Stimulated activated CD8-positive, alpha-beta memory T cell treated with anti-CD3 and anti-CD28 coated beads, Interleukin-15, amount 100 ng/mL, for 24 hours (primary cell): ENCODE results near the gene SPINT1.

Source experiments
- DNase-seq: peaks from one replicate; pipeline ENCODE4 v3.0.0-alpha.2; 2020; ENCODE audit warnings: low read depth

SPINT1 gene

DNA sequence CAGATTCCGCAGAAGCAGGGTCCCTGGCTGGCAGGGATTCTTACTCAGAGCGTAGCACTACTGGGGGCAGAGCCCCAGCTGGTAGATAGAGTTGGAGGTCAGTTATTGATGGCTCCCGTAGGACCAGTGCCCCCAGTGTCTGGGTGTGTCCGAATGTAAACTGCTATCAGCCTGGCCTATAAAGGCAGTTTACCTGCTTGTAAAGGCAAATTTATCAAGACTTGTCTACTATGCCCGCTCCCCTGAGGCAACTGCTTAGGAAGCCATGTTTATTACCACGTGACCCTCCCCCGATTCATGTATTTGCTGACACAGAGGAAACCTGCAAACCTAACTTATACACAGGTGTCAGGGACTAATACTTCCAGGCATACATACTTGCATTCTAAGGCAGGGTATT lies 14.7 kb upstream of the SPINT1 start:
- DNase-seq = no peak

DNA sequence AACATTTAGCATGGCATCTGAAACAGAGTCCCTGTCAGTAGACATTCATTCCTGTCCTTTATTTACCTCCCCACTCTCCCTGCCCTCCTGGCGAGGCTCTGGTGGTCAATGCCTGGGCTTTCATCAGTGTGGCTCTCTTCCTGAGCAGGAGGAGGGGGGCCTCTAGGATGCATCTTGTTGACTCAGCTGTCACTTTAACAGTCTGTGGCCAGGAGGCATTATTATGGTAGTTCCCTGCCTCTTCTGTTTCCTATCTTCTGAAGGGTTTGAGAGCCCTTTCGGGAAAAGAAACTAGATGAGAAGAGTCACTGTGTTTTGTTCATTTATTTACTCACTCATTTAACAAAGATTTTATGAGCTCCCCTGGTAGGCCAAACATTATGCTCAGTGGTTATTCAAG lies 13.0 kb upstream of the SPINT1 start:
- no peak for DNase-seq

DNA sequence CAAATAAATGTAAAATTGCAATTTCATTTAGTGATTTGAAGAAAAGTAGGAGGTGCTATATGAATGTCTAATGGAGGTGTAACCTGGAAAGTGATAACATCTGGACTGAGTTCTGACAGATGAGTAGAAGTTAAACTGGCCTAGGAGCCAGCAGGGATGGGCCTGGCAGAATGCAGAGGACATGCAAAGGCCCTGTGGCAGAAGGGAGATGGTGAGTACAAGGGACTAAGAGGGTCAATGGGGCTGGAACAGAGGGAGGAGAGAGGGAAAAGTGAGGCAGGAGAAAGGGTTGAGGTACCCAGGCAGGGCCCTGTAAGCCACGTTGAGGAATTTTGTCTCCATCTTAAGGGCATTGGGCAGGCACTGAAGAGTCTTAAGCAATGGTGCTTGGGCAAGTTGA lies 12.0 kb upstream of the SPINT1 start:
- DNase-seq = no peak

DNA sequence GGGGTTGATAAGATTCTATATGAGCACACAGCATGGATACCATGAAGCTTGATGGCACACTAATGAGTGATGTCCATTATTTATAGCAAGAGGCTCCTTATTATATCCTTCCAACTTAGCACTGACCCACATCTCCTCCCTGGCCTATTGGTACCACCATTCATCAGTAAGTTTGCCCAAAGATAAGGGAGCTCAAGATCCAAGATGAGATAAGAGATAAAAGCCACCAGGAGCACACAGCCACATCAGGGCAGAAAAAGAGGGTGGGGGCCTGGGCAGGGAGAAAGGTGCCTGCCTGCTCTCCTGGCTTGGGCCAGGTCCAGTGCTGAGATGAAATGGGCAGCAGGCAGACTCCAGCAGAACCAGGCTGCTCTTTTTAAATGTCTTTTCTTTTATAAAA lies 10.9 kb upstream of the SPINT1 start:
- DNase-seq = no peak

DNA sequence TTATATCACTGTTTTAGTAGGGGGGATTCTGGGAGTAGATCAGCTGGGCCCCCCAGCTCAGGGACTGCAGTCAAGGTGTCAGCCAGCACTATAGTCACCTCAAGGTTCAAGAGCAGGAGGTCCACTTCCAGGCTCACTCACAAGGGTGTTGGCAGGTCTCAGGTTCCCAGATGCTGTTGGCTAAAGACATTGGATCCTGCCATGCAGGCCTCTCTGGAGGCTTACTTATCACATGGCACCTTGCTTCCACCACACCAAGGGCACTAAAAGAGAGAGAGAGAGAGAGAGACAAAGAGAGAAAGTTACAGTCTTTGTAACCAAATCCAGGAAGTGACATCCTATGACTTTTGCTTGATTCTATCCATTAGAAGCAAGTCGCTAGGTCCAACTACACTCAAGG lies 7.8 kb upstream of the SPINT1 start:
- no peak for DNase-seq

DNA sequence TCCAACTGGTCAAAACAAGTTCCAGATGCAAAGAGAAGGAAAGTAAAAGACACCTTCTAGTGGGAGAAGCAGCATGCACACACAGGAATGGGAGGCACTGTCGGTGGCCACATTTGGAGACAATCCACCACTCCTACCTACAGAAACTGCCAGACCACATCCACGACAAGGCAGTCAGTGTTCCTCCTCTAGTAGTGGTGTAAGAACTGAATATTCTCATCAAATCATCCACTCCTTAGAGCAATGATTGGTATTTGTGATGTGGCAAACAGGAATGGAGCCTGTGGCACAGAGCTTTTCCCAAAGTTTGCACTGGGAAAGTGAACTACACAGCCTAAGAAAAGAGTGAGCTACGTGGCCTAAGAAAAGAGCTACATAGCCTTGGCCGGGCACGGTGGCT lies 5.1 kb upstream of the SPINT1 start:
- no peak for DNase-seq

DNA sequence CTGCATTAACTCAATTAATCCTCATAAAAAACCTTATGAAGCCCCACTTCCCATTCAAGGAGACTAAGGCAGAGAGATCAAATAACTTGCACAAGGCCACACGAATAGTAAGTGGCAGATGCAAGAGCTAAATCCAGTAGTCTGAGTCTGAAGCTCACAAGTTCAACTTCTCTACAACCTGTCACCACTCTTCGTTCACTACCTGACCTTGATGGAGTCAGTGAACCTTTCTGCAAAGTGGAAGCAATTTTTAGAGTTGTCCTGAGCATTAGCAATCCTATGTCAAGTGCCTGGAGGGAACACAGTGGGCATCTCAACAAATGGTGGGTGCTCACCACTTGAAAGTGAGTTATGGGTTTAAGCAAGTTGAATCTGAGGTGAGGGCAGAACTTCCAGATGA lies 2.1 kb upstream of the SPINT1 start:
- DNase-seq = no peak

DNA sequence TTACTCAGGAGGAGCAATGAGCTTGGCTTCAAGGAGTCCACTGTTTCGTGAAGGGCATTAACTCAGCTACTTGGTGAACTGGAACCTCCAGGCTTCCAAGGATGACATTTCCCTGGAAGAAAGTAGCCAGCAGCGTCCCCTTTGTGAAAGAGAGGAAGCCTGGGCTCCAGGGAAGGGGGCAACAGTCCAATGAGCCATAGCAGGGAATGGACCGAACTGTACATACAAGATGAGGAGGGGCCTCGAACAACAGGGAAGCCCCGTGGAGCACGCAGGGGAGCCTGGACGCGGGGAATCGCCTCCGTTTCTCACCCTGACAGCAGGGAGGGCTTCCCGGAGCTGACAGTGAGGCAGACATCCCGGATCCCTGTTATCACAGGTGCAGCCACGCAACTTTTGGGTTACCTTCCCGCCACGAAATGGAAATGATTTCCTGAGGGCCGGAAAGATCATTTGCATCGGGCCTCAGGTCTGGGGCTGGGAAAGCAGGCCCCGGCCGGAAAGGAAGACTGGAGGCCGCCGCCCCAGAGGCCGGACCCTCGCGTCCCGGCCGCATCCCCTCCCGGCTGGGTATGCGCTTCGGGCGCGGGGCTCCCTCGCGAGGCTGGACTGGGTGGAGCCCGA lies 475 bp upstream of the SPINT1 start:
- DNase-seq = no peak

DNA sequence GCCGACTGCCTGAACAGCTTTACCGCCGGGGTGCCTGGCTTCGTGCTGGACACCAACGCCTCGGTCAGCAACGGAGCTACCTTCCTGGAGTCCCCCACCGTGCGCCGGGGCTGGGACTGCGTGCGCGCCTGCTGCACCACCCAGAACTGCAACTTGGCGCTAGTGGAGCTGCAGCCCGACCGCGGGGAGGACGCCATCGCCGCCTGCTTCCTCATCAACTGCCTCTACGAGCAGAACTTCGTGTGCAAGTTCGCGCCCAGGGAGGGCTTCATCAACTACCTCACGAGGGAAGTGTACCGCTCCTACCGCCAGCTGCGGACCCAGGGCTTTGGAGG lies 815 bp downstream of the SPINT1 start:
- DNase-seq = no peak

DNA sequence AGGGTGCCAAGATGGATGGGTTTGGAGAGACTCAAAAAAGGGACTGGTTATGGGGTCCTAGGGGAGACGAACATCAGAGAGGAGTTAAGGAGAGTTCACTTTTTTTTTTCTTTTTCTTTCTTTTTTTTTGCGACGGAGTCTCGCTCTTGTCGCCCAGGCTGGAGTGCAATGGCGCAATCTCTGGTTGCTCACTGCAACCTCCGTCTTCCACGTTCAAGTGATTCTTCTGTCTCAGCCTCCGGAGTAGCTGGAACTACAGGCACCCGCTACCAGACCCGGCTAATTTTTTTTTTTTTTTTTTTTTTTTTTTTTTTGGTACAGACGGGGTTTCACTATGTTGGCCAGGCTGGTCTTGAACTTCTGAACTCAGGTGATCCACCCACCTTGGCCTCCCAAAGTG lies 1.2 kb downstream of the SPINT1 start:
- no peak for DNase-seq

DNA sequence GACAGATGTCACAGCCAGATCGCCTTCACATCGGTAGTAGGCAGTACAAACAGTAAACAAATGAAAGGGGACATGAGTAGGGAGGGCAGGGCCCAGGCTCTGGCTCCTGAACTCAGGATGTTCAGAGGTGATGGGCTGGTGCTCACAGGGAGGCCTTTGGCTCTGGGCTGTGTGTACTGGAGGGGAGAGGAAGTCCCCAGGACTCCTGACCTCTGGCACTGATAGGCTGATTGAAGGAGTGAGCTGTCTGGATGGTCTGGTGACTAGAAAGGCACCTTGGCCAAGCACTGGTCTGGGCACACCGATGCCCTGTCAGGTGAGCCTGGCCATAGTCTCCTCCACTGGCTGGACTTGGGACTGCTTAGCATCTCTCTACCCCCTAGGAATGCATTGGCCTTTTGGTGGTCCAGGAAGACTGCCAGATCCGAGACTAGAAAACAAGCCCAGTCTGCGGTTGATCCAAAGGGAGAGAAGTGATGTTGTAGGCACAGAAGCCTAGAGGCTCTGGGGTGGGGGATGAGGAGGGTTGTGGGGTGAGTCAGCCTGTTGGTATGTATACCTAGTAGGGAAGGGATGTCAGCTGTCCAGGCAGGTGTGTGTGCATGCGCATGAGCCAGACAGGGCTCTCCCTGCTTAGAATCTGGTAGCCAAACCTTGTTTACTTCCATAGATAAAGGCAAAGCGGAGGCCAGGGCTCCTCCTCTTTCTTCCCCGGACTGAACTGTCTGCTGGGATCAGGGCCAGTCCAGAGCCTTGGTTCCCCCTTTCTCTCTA lies 1.9 kb downstream of the SPINT1 start:
- no peak for DNase-seq

DNA sequence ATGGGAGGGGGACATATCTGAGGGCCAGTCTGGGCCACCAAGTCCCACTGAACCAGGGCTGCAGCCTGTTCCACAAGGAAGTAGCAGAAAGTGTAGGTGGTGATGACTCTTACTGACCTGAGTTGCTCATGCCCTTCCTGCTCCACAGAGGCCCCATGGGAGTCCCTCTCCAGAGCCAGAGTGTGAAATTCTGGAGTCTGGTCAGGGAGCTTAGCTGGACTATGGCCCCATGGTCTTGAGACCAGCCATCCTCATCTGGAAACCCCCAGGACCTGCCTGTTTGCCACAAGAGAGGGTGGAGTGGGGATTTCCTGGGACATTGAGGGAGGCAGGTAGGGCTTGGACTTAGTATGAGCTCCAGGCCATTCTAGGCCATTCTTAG lies 3.0 kb downstream of the SPINT1 start:
- DNase-seq = no peak

DNA sequence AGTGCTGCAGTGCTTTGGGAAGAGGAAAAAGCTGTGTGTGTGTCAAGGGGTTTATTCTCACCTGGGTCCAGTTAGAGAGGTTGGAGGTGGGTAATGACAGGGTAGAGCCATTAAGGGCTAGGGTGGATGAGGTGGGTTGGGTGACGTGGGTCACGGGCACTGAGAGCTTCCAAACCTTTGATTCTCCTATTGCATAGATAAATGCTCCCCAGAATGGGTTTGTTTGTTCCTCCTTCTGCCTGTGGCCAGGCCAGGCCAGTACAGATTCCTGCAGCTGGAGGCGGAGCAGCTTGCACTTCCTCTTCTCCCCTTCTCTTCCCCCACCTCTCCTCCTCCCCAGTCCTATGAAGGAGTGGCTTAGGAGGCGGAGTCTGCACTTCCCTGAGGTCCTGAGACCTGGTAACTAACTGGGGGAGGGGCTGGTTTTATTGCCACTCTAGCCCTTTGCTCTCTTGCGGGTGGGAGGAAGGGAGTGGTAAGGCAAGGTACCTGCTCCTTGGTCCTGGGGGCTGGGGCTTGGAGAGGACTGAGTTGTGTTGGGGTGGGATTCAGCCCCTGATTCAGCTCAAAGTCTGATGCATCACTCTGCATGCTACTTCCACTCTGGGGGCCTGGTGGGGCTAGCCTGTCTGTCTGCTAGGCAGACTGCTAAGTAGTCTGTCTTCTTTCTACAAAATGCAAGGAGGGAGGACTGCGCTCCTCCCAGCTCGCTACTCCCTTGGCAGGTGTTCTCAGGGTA lies 3.5 kb downstream of the SPINT1 start:
- no peak for DNase-seq

DNA sequence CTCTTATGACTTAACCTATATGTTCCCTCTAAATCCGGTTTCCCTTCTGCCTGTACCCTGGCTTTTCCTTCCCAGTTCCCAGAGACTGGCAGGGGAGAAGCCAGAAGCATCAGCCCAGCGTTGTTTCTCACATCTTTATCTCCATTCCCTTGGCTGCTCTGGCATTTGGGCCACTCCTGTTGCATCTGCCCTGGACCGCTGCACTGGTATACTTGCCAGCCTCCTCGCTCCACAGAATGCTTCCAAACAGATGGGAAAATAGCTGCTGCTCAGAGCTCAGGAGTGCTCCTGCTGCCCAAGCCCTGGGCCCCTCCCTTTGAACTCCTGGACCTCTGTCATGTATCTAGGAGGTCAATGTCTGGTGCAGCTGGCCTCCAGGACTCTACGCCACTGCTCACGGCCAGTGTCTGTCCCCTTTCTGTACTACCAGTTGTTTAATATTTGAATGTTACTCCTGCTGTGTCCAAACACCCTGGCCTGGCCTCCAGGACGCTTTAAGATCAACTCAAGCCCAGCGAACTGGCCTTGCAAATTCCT lies 6.8 kb downstream of the SPINT1 start:
- DNase-seq = no peak

DNA sequence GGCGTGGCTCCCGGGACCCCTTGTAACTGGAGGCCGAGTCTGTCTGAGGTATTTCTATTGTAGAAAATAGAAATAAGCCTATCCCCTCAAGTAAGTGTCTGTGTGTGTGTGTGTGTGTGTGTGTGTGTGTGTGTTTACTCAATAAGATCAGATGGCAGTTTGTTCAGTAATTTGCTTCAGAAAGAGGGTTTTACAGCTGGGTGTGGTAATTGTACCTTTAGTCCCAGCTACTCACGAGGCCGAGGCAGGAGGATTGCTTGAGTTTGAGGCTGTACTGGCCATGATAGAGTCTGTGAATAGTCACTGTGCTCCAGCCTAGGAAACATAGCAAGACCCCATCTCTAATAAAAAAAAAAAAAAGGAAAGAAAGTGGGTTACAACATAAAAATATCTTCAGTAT lies 8.7 kb downstream of the SPINT1 start:
- no peak for DNase-seq

DNA sequence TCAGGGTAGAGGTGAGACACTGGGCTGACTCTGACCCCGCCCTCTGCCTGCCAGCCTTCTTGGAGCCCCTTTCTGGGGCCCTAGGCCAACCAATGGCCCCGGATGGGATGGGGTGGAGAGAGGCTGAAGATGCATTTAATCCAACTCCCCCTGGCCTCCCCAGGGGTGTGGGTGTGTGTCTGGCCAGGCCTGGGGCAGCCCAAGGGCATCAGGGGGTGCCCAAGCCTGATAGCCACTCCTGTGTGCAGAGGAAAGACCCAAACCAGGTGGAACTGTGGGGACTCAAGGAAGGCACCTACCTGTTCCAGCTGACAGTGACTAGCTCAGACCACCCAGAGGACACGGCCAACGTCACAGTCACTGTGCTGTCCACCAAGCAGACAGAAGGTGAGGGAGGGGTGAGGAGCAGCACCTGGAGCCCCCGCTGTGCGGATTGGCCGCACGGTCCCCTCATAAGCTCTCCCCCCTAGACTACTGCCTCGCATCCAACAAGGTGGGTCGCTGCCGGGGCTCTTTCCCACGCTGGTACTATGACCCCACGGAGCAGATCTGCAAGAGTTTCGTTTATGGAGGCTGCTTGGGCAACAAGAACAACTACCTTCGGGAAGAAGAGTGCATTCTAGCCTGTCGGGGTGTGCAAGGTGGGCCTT lies 9.5 kb downstream of the SPINT1 start:
- DNase-seq = no peak

DNA sequence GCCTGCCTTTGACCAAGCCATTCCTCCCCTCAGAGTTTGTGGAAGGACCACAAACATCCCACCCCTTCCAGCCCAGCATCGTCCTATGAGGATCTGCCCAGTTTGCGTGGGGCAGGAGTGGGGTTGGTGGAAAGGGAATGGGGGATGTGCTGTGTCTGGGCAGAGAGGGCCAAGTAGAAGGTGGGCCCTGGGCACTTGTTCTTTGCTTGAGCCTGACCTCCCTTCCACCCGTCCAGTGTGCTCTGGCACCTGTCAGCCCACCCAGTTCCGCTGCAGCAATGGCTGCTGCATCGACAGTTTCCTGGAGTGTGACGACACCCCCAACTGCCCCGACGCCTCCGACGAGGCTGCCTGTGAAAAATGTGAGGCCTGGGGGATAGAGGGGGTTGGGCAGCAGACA lies 10.3 kb downstream of the SPINT1 start:
- no peak for DNase-seq

DNA sequence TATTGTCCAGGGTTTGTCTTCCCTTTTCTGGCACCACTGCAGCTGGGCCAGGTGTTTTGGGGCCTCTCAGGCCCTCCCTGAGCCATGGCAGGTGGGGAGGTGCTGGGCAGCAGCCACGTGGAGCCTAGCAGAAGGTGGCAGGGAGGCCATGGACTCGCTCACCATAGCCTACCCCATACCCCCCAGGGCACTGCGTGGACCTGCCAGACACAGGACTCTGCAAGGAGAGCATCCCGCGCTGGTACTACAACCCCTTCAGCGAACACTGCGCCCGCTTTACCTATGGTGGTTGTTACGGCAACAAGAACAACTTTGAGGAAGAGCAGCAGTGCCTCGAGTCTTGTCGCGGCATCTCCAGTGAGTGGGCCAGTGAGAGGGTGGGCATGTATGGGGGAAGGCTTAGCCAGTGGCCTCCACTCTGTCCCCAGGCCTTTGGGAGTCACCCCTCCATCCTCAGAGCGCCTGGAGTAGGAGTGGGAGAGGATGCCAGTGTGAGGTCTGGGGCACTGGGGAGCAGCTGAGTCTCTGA lies 11.9 kb downstream of the SPINT1 start:
- DNase-seq = no peak

DNA sequence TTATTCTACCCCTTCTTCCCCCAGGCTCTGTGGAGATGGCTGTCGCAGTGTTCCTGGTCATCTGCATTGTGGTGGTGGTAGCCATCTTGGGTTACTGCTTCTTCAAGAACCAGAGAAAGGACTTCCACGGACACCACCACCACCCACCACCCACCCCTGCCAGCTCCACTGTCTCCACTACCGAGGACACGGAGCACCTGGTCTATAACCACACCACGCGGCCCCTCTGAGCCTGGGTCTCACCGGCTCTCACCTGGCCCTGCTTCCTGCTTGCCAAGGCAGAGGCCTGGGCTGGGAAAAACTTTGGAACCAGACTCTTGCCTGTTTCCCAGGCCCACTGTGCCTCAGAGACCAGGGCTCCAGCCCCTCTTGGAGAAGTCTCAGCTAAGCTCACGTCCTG lies 12.9 kb downstream of the SPINT1 start:
- no peak for DNase-seq

DNA sequence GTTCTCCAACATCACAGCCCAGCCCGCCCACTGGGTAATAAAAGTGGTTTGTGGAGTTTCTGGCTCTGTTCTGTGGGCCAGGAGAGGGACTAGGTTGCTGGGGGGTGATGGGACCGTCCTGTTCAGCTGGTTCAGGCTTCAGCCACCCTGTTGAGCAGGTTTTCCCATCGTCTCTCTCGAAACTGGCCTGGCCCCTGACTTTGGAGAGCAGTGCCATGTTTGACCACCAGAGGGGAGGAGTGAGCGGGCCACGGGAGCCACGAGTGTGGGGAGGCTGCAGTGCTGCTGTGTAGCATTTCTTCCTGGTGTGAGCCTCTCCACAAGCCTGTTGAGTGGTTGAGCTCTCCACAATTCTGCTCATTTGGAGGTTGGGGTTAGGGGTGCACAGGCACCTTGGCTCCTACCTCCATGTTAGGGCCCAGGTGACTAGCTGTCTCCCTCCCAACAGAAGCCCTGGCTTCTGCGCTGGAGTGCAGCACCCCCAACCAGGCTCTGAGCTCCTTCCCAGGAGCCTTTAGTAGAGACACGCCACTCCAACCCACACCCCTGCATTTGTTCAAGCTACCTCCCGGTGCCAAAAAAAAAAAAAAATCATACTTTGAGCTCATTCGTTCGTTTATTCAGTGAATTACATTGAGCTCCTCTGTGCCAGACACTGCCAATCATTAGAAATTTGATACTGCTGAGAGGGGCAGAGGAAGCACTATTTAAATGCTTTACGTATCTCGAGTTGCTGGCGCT lies 13.9 kb downstream of the SPINT1 start:
- DNase-seq = peak; percentile 65

DNA sequence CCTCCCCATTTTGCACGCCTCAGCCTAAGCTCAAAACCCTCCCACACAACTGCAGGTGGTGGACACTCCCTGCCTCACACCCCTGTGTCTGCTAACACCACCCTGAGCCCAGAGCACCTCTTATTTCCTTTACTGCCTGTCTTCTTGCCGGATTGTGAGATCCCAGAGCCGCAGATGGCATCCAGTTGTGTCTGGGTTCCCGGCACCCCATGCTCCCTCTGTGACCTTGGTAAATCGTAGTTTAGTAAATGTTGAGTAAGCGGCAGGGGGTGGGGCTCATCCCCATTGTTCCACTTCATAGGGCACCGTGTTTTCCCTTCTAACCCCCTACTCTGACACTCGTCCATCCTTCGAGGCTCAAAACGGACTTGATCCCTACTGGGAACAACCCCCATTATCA lies 14.9 kb downstream of the SPINT1 start:
- DNase-seq = no peak
